NCI-H1436 (cell line): ENCODE data around the gene LMX1B.
"Not testable (repeated sequence)": the region's sequence is repeated elsewhere in the genome, so short reads cannot be mapped to it uniquely, and the experiment has no call there.

Experiments used
- DNase-seq: peaks from one replicate; lab custom pipeline; 2025; lab: John Stamatoyannopoulos, UW

LMX1B gene

DNA sequence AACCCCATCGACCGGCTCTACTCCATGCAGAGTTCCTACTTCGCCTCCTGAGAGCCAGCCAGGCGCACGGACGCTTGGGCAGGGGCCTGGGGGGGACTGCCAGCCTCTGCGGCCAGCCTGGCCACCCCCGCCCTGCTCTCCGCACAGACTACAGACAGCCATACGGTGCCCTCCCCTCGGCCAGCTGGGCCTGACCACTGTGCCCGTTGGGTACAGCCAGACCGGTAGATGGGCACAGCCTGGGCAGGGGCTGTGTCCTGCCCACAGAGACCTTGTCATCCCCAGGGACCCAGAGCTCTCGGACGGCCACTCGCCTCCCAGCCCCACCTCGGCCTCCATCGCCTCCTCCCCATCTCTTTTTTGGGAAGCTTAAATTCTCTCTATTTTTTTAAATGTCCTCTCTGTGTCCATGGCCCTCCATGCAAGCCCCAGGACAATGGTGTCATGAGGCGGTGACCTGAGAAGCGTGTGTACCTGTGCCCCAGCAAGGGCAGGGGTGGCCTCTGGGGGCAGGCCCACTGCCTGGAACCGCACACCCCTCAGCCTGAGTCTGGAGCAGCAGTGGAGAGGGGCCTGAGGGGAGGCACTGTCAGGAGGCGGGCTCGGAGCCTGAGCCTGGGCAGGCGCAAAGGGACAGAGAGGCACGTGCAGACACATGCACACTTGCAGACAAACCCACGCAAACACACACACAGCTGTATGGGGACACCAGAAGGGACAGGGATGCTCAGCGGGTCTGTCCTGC, 82.8 kb downstream of the LMX1B start:
- no peak for DNase-seq

GRCh38 chr9:126697330-126697729, 83.6 kb downstream of the LMX1B start:
- DNase-seq, result no peak

DNA sequence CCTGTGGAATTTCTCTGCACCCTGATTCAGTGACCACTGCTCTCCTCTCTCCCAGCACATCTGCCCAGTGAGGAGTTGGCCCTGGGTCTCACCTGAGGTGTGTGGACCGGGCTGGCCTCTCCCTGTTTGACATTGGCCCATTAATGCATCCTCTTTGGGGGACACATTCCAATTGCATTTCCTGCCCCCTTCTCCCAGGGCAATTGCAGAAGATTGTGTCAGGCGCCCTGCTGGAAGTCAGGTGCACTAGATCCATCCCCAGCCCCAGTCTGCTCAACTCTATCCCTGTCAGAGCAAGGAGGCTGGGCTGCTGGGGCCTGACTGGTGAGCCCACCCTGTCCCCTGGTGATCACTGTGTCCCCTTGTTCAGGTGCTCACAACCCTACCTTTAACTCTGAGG, 84.5 kb downstream of the LMX1B start:
- no peak for DNase-seq

- no peak for DNase-seq
These were observed 85.0 kb downstream of the LMX1B start for GRCh38 chr9:126698756-126699155.

DNA sequence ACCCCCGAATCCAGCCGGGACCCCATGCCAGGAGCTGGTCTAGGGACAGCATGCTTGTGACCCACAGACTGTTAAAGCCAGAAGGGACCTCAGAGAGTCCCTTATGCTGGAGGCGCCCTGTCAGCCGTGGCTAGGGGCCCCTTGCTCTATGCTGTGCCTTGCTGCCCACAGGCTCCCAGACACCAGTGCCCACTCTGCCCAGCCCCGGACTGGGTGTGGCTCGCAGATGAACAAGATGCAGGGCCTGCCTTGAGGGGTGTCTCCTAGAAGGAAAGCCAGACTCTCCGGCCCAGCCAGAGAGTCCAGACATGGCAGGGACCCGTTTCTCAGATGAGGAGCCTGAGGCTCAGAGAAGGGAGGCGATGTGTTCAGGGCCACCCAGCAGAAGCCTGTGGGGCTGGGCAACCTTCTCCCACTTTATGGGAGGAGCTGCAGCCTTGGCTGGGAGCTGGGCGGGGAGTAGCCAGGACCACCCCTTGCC, 85.7 kb downstream of the LMX1B start:
- no peak for DNase-seq

DNA sequence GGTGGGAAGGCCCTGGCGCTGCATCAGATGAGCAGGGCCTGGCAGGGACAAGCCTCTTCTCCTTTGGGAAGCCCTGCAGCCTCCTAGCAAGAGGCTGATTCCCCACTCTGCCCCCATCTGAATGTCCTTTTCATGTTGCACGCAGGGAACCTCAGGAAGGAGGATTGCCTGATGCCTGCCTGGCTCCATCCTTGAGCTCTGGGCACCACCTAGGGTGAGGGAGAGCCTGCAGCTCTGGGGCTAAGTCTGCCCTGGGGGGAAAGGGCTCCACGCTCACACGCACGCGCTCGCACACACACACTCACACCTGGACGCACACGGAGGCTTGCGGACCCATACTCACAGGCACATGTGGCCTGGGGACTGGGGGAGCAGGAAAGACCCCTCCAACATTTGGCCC, 86.6 kb downstream of the LMX1B start:
- no peak for DNase-seq

- DNase-seq, result no peak
These were observed 87.4 kb downstream of the LMX1B start for GRCh38 chr9:126700903-126701812.

DNA sequence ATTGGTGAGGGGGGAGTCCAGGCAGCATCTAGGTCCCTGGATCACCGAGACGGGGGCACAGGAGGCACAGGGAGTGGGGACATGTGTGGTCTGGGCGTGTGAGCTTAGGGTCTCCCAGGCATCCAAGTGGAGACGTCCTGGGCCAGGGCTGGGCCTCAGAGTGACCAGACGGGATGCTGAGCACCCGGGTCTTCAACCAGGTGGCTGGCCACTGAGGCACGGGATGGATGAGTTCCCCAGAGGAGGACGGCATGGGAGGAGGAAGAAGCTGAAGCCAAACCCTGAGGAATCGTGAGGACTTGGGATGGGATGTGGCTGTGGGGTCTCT, 88.0 kb downstream of the LMX1B start:
- no peak for DNase-seq

DNA sequence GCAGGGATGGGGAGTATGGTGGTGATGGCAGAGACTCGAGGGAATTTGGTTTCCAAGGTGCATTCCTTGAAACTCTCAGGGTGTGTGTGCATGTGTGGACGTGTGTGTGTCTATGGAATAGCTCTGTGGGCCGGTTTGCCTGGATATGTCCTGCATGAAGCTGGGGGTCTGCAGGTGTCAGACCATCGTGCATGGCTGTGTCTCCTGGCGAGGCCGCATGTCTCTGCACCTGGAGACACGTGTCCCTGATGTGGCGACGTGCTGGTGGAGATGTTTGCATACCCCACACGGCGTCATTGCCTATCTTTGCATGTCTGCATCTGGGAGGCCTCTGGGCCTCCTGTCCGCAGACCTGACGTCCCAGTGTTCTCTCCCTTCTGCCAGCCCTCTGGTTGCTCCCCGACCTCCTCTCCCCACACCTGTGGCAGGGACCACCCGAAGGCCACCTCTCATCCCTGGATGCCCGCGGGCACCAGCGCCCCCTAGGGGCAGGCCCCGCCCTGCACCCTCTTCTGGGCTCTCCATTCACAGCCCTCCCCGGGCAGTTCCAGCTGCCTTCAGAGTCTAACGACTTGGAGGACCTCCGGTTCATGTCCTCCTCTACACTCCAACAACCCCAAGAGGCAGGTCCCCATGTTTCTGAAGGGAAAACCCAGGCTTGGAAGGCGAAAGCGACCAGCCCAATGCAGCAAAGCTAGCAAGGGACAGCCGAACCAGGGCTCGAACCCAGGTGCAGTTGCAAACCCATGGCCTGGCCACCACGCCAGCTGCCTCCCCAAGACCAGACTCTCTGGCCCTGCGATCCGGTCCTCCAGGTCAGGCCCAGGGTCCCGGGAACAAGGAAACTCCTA, 88.6 kb downstream of the LMX1B start:
- DNase-seq, result no peak

GRCh38 chr9:126703002-126703865, 89.5 kb downstream of the LMX1B start:
- no peak for DNase-seq

GRCh38 chr9:126703866-126704156, 90.1 kb downstream of the LMX1B start:
- DNase-seq, result no peak

DNA sequence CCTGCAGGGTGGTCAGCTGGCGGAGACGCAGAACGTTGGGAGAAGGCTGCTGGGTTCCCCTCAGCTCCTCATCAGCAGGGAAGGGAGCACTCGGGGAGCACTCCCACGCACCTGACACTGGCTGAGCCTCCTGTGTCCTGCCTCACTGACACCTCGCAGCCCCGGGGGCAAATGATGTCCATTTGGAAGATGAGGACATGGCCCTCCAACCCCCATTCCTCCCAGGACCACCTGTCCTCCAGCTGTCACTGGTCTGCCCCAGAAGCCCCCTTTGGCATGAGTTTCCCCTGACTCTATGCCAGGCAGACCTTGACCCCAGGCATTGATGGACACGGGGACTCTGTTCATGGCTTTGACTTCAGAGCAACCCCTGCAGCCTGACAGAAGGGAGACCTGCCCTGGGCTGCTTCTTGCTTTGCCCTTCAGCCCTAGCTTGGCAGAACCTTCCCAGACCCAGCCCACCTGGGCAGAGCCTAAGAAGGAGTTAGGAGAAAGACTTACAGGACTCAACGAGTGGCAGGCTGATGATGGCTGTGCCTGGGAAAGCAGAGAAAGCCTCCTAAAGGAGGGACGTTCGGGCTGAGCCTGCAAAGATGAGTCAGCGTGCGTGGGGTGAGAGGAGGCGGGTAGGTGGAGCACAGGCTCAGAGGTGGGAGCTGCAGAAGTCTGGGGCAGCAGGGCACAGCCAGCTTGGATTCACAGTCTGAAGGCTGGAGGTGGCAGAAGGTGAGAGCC, 90.6 kb downstream of the LMX1B start:
- no peak for DNase-seq

GRCh38 chr9:126704892-126705766, 91.4 kb downstream of the LMX1B start:
- DNase-seq, result peak; percentile 18

GRCh38 chr9:126705767-126706697, 92.3 kb downstream of the LMX1B start:
- DNase-seq, result peak; percentile 32

- no peak for DNase-seq
These were observed 92.9 kb downstream of the LMX1B start for GRCh38 chr9:126706698-126707053.

DNA sequence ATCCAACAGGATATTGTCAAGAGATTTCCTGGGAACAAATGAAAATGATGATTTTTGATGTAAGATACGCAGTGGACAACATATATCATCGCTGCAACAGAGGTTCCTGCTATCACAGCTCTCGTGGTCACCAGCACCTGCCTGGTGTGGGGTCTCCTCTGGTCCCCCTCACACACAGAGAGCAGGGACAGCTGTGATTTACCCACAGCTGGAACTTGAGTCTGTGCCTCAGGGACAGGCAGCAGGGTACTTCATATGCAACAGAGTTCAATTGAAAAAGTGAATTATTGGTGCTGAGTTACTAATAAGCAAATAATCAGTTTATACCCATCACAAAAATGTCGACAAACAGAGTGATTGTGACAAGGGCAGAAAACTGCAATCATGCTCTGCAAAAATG, 93.4 kb downstream of the LMX1B start:
- no peak for DNase-seq

- not testable (repeated sequence) for DNase-seq
These were observed 94.0 kb downstream of the LMX1B start for GRCh38 chr9:126707712-126708111.

DNA sequence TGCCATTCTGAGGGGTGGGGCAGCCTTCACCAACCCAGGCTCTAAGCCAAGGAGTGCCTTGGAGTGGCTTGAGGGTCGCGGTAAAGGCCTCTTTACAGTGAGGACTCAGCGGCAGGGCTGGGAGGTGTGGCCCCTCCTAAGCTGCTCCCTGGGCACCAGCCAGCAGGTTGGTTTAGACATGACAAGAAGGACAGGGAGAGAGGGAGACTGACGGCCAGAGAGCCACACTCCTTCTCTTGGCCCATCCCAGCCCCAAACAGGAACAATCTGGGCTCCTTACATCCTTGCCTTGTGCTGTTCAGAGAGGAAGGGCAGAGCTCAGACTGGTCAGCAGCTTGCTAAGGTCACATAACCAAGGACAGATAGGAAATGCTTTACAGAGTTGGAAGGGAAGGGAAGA, 94.5 kb downstream of the LMX1B start:
- DNase-seq, result no peak

DNA sequence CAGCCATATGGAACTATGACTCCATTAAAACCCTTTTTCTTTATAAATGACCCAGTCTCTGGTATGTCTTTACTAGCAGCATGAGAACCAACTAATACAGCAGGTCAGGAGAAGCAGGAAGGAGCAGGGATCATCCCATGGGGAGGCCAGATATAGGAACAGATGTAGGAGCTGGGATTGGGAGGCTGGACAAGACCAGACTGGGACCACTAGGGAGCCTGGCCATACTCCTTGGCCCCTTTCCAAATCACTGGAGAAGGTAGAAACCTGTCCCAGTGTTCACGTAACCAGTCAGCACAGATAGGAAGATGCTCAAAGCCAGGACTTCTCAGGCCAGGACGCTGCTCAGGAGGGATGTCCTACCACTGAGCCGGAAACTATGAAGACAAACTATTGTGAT, 95.5 kb downstream of the LMX1B start:
- DNase-seq, result no peak
